Muscle of leg (tissue), 11 donors: ENCODE measurements around the gene LANCL1. TPM values are rescaled to one million over a fixed set of nuclear protein-coding genes. Genes with fewer than 3 reads are reported as not detected.

Source experiments
- DNase-seq: peaks from one replicate; pipeline ENCODE4 v3.0.0; 2013
- H3K27ac ChIP-seq: one replicate; pipeline ENCODE4 v1.5.1; 2013; ENCODE audit warnings: mild to moderate bottlenecking, low read length, control low read depth
- H3K27me3 ChIP-seq: one replicate; pipeline ENCODE4 v1.6.1; 2013; ENCODE audit warnings: low read length; ENCODE audit not compliant: control insufficient read depth, insufficient read depth
- H3K36me3 ChIP-seq: one replicate; pipeline ENCODE4 v1.6.1; 2013; ENCODE audit warnings: low read length; ENCODE audit not compliant: control insufficient read depth, insufficient read depth
- H3K4me1 ChIP-seq: one replicate; pipeline ENCODE4 v1.6.1; 2013; ENCODE audit warnings: low read length; ENCODE audit not compliant: control insufficient read depth, insufficient read depth
- H3K4me3 ChIP-seq: one replicate; pipeline ENCODE4 v1.5.1; 2013; ENCODE audit warnings: low read length, control low read depth
- H3K9me3 ChIP-seq: replicated peaks from 2 replicates; pipeline ENCODE4 v1.6.1; 2013; ENCODE audit warnings: low read depth, low read length; ENCODE audit not compliant: control insufficient read depth
- WGBS: methylation state at CpG from one replicate; pipeline ENCODE4 v1.1.5; 2013; ENCODE audit warnings: missing lambda C conversion rate; ENCODE audit not compliant: insufficient coverage; 5-methylcytosine and 5-hydroxymethylcytosine counted together
- polyA plus RNA-seq, 8 donors: library from polyadenylated mRNA; unstranded; fragments of 120-200 nt; gene quantifications; one replicate each; pipeline versions ENCODE4 v1.2.1 to v1.2.3, GENCODE V29; 2013; ENCODE audit warnings: inconsistent platforms in 1 of 8, low replicate concordance in 1 of 8; ENCODE audit not compliant: insufficient read length in 8 of 8, insufficient read depth in 1 of 8
- total RNA-seq: library from RNA; stranded (reverse); fragments of 120-200 nt; gene quantifications from one replicate; pipeline ENCODE4 v1.2.4, GENCODE V29; 2013

LANCL1 gene
- total and polyA plus RNA-seq, 9 donors = 33.9 to 68.6 (median 46.4) TPM

DNA sequence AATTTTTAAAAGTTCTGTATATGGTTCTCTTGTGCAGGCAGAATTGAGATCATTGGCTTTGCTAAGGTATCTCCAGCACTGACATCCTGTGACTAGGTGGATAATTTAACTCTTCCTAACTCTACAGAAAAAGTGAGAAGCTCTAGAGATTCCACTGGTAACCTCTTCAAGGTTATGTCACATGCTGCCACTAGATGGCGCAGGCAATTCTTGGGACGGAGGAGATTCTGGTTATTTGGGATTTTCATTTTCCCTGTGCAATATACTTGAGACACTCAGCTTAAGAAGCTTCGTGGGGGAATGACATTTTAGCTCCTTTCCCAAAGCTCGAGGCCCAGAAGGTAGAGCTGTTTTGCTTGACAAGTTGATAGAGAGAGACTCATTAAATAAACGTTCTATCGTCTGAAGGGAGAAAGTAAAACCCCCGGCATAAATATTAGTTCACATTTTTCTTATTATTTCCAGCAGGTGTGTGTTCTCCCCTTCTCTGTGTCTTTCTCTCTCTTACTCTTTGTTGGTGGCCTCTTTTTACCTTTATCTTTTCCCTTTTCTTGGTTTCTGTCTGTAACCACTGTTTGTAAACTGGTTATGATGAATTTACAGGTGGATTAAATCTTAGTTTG, 26.6 kb upstream of the LANCL1 start:
- no CpG with 5 or more reads among the region's 7 CpGs for WGBS
- H3K9me3 ChIP-seq = peaks cover 2% of the 10 kb centered on the region
- H3K27ac ChIP-seq = peak overlapping the region; percentile 82
- peak; percentile 85 for DNase-seq
- no peaks in the 10 kb centered on the region for H3K36me3 ChIP-seq
- H3K27me3 ChIP-seq = no peaks in the 10 kb centered on the region
- peaks cover 2% of the 10 kb centered on the region for H3K4me1 ChIP-seq
- peak overlapping the region; percentile 30 for H3K4me3 ChIP-seq

DNA sequence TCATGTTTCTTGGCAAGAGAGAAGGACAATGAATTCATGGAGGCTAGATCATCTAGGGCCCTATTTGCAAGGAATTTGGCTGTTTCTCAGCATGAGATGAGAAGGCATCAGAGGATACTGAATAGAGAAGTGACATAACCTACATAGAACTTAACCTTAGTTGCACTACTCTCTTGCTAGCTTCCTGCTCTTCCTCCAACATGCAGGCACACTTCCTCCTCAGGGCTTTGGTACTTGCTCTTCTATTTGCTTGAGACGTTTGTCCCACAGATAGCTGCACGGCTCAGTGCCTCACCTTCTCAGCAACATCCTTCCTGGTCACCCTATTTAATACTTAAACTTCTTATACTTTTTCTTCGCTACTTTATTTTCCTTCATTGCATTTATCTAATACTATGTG, 20.0 kb upstream of the LANCL1 start:
- peaks cover 2% of the 10 kb centered on the region for H3K9me3 ChIP-seq
- no peaks in the 10 kb centered on the region for H3K4me1 ChIP-seq
- 60% methylated on average over 1 of the region's 3 CpGs for WGBS
- H3K4me3 ChIP-seq = no peak overlapping the region
- DNase-seq = no peak
- H3K27me3 ChIP-seq = no peaks in the 10 kb centered on the region
- no peaks in the 10 kb centered on the region for H3K36me3 ChIP-seq
- no peak overlapping the region for H3K27ac ChIP-seq

DNA sequence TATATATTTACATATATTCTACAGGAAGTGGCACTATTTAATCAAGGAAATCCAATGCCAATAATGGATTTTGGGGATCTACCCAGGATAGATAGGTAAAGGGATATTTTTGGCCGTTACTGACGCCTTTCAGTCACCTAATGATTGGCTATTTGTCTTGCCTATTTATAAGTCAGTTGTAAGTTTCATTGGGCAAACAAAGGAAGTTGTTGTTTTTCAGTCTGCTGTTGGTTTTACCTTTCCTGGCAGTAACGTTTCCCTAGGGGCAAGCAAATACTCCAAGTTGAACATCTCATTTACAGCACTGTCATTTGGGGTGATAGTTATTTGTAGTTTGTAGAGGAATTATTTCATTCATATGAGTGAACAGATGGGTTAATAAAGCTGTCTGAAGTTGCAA, 17.0 kb upstream of the LANCL1 start:
- H3K27ac ChIP-seq = no peak overlapping the region
- no peaks in the 10 kb centered on the region for H3K9me3 ChIP-seq
- H3K4me1 ChIP-seq = no peaks in the 10 kb centered on the region
- no peak overlapping the region for H3K4me3 ChIP-seq
- no peaks in the 10 kb centered on the region for H3K36me3 ChIP-seq
- no peaks in the 10 kb centered on the region for H3K27me3 ChIP-seq
- WGBS = no CpG with 5 or more reads among the region's 3 CpGs
- DNase-seq = no peak

DNA sequence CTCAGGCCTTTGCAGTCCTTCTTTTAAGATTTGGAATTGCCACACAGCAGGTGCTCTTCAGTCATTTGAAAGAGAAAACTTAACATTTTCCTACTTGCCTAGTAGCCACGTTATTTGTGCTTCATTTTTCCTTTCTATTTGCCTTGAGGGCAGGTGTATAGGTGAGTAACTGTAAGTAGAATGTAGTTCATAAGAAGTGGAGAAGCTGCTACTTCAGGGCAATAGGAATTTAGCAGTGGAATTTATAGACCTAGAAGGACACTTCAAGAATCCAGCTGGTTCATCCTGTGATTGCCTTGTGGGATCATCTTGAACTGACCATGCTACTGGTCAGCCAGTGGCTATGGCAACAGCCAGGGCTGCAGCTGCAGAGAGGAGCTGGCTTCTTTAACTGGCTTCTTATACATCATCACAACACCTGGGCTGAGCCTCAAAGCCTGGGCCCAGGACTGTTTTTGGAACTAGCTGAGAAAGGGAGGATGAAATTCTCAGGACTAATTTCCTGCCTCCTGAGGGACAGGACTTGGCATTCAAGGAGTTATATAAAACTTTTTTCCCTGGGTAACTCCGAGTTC, 5.1 kb upstream of the LANCL1 start:
- H3K4me3 ChIP-seq = no peak overlapping the region
- H3K27ac ChIP-seq = no peak overlapping the region
- WGBS = no CpG with 5 or more reads among the region's 2 CpGs
- no peaks in the 10 kb centered on the region for H3K36me3 ChIP-seq
- peak; percentile 95 for DNase-seq
- H3K9me3 ChIP-seq = peaks cover 6% of the 10 kb centered on the region
- peaks cover 2% of the 10 kb centered on the region for H3K4me1 ChIP-seq
- H3K27me3 ChIP-seq = no peaks in the 10 kb centered on the region

DNA sequence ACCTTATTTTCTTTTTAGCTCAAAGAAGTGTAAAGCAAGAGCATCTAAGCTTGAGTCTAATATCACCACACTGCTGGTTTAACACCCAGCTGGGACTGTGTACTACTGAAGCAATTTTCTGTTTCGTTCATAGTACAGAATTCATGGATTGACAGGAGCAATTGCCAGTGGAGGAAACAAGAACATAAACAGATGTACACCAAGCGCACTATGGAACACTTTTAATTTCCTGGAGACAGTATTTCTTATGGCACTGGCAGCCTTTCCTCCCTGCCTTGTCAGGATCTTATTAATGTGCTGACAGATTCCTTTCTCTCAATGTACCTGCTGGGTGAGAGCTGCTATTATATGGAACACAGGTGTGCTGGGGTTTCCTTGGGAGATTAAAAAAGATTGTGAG, 4.2 kb upstream of the LANCL1 start:
- no peak overlapping the region for H3K4me3 ChIP-seq
- peaks cover 2% of the 10 kb centered on the region for H3K4me1 ChIP-seq
- H3K27ac ChIP-seq = no peak overlapping the region
- 20% methylated on average over 1 of the region's 2 CpGs for WGBS
- no peak for DNase-seq
- H3K27me3 ChIP-seq = no peaks in the 10 kb centered on the region
- no peaks in the 10 kb centered on the region for H3K36me3 ChIP-seq
- H3K9me3 ChIP-seq = peaks cover 6% of the 10 kb centered on the region

DNA sequence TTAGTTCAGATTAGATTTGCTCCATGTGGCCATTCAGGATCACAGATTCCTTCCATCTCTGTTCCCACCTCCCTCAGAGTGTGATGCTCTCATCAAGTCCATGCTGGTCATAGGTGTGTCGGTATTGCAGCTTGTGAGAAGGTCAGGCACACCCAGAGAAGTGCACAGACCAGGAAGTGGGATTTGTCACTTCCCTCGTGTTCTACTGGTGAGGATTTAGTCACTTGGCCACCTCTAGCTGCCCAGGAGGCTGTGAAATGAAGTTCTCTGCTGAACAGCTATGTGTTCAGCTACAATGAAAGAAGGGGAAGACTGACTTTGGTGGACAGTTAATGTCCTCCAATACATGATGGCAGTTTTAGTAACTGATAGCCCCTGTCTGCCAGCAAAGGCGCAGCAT, 3.5 kb upstream of the LANCL1 start:
- Histone ChIP-seq H3K9me3 (peaks cover 6% of the 10 kb centered on the region), H3K36me3 (no peaks in the 10 kb centered on the region), H3K4me3 (no peak overlapping the region), H3K4me1 (peaks cover 6% of the 10 kb centered on the region), H3K27ac (no peak overlapping the region), H3K27me3 (no peaks in the 10 kb centered on the region)
- no peak for DNase-seq
- WGBS = 38% methylated on average over 1 of the region's 3 CpGs

DNA sequence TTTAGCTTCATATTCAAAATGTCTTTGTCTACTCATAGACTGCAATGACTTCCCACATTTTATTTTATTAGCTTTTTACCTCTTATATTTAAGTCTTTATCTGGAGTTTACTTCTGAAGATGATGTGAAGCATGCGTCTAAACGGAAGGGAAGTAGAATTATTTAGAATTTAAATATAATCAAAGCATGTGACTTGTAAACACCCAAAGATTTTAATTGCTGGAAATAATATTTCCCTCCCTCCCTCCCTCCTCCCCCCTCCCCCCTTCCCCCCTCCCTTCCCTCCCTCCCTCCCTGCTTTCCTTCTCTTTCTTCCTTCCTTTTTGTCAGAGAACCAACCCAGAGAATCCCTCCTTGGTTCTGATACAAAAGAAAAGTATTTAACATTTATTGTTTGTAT, 2.1 kb upstream of the LANCL1 start:
- WGBS = no CpG with 5 or more reads among the region's 2 CpGs
- Histone ChIP-seq H3K36me3 (peaks cover 5% of the 10 kb centered on the region), H3K9me3 (no peaks in the 10 kb centered on the region), H3K27ac (no peak overlapping the region), H3K4me3 (no peak overlapping the region), H3K27me3 (no peaks in the 10 kb centered on the region), H3K4me1 (peaks cover 6% of the 10 kb centered on the region)
- no peak for DNase-seq

DNA sequence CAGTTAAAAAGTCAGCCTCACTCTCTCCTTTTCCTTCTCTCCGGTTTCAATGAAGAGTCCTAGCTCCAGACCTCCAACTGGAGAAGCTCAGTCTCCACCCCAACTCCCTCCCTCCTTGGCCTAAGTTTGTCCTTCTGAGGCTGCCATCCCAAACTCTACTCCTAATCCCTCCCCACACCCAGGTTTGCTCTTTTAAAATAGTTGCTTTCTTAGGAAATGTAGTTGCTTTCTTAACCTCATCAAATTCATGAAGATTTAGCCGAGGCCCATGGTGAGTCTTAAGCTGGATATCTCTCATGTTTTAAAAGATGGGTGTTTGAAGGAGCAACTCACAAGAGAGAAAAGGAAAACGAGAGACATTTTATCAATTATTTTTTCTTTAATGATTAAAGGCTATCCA, 937 bp upstream of the LANCL1 start:
- H3K27me3 ChIP-seq = no peaks in the 10 kb centered on the region
- H3K27ac ChIP-seq = no peak overlapping the region
- DNase-seq = peak; percentile 42
- no peaks in the 10 kb centered on the region for H3K9me3 ChIP-seq
- 36% methylated on average over 1 of the region's 3 CpGs for whole genome bisulfite sequencing
- H3K4me1 ChIP-seq = peaks cover 6% of the 10 kb centered on the region
- H3K36me3 ChIP-seq = peaks cover 9% of the 10 kb centered on the region
- H3K4me3 ChIP-seq = no peak overlapping the region

DNA sequence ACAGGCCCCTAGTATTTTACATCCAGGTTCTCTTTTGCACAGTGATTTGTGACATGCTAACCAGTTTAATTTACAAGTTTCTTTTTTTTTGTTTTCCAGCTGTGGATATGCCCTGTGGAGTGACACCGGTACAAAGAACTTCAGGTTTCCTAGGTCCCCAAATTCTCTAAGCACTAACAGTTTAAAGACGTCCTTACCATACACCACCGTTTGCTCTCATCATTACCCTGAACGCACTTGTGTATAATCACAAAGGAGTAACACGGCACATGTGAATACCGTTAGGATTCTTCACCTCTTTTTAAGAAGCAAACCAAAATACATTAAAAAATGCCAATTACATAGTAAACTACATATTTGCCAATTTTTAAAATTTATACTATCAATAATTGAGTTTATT, 853 bp downstream of the LANCL1 start:
- Histone ChIP-seq H3K27ac (no peak overlapping the region), H3K27me3 (no peaks in the 10 kb centered on the region), H3K9me3 (no peaks in the 10 kb centered on the region), H3K36me3 (peaks cover 18% of the 10 kb centered on the region), H3K4me3 (peak overlapping the region; percentile 80), H3K4me1 (peaks cover 4% of the 10 kb centered on the region)
- 18% methylated on average over 2 of the region's 6 CpGs for WGBS
- DNase-seq = no peak

DNA sequence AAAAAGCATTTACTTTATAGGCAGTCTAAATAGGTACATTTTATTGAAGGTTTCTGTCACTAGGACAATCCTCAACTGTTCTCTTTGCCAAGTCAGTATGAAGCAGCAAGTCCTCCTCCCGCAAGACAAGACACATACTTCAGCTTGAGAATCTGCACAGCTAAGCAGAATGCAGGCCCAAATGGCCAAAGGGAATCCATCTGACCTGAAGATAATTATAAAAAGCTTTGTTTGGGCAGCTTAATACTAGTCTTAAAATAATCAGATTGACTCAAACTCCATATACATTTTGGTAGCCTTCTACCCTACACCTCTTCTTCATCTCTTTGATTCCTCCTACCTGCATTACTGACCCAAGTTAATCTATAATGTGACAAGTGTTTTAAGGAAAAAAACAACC, 1.8 kb downstream of the LANCL1 start:
- Histone ChIP-seq H3K4me1 (peaks cover 4% of the 10 kb centered on the region), H3K9me3 (no peaks in the 10 kb centered on the region), H3K27me3 (no peaks in the 10 kb centered on the region), H3K27ac (no peak overlapping the region), H3K36me3 (peaks cover 20% of the 10 kb centered on the region), H3K4me3 (no peak overlapping the region)
- WGBS = no CpG with 5 or more reads among the region's 1 CpG
- DNase-seq = no peak

DNA sequence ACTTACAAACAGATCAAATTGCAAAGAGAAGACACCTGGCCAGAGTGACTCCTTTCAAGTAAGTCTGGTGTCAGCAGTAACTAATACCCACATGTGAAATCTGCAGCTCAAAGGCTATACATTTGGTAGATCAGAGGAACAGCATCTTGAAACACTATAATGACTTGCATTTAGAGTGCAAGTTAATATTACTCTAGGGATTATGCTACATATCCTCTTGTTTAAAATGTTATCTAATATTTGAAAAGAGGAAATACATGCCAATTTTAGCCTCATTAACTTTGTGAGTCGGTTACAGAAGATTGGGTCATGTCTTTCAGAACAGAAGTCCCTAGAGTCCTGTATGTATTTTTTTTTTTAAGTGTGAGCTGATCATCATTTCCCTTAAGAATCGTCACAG, 15.2 kb downstream of the LANCL1 start:
- Histone ChIP-seq H3K4me1 (peaks cover 6% of the 10 kb centered on the region), H3K36me3 (peaks cover 23% of the 10 kb centered on the region), H3K4me3 (no peak overlapping the region), H3K9me3 (no peaks in the 10 kb centered on the region), H3K27me3 (no peaks in the 10 kb centered on the region), H3K27ac (no peak overlapping the region)
- no CpG with 5 or more reads among the region's 2 CpGs for WGBS
- no peak for DNase-seq
